GM18909 (cell line): ENCODE results near the gene ZBTB2.
"Not testable (repeated sequence)": the region's sequence is repeated elsewhere in the genome, so short reads cannot be mapped to it uniquely, and the experiment has no call there.

Source experiments
- ATAC-seq: cut with Tn5 transposase; IDR thresholded peaks from one replicate; pipeline ENCODE4 v1.9.1; 2021; ENCODE audit warnings: mild to moderate bottlenecking; ENCODE audit not compliant: unreplicated experiment, poor library complexity

ZBTB2 gene

GRCh38 chr6:151376440-151376839 lies 14.9 kb downstream of the ZBTB2 start:
- peak; percentile 38 for ATAC-seq

- ATAC-seq = no peak
Observed at GRCh38 chr6:151375833-151376232, 15.5 kb downstream of the ZBTB2 start.

DNA sequence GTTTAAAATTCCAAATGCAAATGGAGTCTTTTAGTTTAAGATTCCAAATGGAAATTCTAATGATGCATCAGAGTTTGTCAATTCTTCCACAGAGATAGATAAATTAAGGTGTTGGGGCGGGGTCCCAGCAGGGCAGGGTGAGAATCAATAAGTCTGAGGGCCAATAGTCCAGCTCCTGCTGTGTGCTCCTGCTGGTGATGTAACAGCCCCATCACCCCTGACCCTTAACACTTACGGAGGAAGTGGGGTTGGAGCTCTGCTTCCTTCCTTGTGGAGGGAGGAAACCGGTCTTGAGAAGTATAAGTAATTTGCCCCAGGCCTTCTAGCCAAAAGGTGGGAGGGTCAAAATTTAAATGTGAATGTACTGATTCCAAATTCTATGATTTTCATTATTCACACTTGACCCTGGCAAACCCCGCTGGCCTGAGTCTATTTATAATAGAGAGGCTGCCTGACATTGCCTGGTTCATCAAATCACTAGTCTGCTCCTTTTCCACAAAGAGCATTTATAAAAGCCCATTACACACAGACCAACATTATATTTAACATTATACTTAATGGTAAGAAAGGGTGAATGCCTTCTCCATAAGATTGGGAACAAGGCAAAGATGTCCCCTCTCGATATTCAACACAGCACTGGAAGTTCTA lies 17.2 kb downstream of the ZBTB2 start:
- ATAC-seq = no peak

DNA sequence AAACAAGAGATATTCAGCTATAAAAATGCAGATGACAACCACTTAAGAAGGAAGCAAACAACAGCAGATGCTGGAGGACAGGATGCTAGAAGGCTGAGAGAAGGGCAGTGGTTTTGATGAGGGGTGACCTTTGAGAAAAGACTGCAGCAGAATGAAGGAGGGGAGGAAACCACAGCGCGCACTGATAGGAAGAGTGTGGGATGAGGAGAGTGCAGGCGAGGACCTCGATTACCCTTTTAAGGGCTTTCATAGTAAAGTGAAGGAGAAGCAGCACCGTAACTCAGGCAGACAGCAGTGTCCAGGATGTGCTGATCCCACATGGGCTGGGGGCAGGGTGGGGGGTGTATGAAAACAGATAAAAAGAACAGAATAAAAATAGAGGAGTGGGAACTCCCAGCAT lies 19.2 kb downstream of the ZBTB2 start:
- no peak for ATAC-seq

DNA sequence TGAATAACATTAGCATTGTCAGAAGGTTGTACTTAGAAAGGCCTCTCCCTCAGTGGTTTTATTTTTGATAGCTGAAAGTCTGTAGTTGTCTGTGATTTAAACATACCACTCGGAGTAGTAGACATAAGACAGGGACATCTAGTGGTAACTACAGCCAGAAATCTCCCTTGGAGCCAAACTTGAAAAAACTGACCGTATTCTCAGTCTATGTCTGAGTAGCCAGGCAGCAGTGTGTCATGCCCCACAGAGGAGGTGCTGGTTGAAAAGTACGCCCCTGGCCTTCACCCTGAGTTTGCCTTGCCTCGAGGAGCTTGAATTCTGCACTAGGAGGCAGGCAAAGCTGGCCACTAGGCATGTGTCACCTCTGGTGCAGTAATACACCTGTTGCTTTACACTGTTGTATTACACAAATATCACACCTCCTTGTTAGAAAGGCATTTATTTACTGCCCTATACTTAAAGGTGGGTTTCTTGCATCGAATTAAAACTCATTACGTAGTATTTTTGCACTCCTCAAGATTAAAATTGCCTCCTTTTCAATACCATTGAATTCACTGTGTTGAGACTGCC lies 20.8 kb downstream of the ZBTB2 start:
- ATAC-seq = no peak

DNA sequence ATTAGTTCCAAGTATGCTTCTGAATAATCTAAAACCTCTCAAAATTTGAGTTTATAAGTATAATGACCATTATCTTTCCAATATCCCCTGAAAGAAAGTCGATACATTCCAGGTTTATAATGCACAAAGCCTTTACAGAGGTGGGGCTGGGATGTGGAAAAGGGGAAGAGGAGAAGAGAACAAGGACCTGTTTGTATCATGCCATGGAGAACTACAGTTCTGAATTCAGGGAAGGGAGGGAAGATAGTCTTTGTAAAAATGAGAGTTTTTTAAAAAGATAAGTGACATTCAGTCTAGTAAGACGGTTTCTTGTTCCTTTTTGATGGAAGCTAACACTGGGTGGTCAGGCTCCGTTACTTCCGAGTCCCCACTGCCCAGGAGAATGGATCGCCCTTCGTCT lies 26.1 kb downstream of the ZBTB2 start:
- no peak for ATAC-seq

DNA sequence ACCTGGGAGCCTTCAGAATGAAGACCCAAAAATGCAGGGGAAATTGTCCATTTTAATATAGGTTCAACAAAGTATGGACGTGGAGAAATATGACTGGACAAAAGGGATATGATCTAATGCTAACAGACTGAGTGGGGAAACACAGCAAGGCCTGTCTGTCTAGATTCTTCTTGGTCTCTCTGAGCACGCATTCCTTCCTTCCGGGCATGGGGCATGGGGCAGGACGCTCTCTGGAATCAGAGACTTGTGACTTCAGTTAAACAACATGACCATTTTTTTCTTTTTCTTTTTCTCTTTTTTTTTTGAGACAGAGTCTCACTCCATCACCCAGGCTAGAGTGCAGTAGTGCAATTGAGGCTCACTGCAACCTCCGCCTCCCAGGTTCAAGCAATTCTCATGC lies 31.9 kb downstream of the ZBTB2 start:
- no peak for ATAC-seq

- ATAC-seq = no peak
Observed at GRCh38 chr6:151358475-151358874, 32.9 kb downstream of the ZBTB2 start.

DNA sequence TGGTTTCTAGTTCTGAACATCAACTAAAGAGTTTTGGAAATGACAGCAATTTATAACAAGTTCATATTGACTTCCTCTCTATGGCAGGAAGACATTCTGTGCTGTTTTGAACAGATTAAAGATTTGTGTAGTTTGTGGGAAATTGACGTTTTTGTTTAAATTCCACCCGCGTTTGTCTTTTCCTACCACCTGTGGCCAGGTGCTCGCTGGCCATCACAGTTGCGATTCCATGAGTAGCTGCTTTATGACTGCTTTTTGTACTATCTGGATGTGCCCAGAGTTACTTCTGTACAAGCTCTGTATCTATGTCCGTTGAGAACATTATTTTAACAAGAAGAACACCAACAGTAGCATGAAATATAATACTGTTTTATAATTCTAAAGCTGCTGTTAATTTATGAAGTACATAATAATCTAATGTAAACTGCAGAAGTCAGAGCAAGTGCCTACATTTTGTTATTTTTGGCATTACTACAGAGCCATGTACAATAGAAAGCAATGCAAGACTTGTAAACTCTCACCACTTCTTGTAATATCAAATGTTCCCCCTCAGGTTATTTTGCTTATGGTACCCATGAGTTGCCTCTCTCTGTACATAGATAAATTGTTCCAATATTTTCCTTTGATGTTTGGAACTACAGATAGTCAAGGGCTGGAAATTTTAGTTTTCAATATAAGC lies 33.5 kb downstream of the ZBTB2 start:
- ATAC-seq = no peak

DNA sequence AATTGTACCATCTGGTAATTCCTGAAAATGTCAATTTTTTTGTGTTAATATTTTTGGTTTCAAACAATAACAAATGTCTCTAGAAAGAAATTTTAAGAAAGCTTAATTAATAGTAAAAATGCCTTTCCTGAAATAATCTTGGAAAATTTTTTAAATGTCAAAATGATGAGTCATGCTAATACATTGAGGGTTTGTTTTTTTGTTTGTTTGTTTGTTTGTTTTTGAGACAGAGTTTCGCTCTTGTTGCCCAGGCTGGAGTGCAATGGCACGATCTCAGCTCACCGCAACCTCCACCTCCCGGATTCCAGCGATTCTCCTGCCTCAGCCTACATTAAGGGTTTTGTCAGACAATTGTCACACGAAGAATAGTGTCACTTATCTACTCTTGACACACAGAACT lies 34.4 kb downstream of the ZBTB2 start:
- ATAC-seq = not testable (repeated sequence)

DNA sequence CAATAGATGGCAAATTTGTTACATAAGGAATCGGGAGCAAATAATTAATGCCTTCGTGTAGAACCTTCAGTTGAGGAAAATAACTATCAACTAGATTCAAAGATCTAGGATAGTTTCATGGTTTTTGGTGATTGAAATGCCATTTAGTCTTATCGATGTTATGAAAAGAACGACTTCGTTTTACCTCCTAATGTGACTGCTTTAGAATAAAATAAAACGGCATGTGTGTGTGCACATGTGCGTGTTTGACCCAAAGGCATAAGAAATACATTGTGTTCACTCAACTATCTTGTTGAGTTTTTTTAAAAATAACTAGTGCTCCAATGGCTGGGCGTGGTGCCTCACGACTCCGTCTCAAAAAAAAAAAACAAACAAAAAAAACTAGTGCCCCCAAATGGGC lies 37.6 kb downstream of the ZBTB2 start:
- ATAC-seq = no peak

DNA sequence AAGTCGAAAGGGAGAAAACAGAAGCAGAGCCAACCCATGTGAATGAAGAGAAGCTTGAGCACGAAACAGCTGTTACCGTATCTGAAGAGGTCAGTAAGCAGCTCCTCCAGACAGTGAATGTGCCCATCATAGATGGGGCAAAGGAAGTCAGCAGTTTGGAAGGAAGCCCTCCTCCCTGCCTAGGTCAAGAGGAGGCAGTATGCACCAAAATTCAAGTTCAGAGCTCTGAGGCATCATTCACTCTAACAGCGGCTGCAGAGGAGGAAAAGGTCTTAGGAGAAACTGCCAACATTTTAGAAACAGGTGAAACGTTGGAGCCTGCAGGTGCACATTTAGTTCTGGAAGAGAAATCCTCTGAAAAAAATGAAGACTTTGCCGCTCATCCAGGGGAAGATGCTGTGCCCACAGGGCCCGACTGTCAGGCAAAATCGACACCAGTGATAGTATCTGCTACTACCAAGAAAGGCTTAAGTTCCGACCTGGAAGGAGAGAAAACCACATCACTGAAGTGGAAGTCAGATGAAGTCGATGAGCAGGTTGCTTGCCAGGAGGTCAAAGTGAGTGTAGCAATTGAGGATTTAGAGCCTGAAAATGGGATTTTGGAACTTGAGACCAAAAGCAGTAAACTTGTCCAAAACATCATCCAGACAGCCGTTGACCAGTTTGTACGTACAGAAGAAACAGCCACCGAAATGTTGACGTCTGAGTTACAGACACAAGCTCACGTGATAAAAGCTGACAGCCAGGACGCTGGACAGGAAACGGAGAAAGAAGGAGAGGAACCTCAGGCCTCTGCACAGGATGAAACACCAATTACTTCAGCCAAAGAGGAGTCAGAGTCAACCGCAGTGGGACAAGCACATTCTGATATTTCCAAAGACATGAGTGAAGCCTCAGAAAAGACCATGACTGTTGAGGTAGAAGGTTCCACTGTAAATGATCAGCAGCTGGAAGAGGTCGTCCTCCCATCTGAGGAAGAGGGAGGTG lies 38.7 kb downstream of the ZBTB2 start:
- no peak for ATAC-seq

GRCh38 chr6:151351731-151352130 lies 39.6 kb downstream of the ZBTB2 start:
- no peak for ATAC-seq

GRCh38 chr6:151351146-151351700 lies 40.1 kb downstream of the ZBTB2 start:
- no peak for ATAC-seq

DNA sequence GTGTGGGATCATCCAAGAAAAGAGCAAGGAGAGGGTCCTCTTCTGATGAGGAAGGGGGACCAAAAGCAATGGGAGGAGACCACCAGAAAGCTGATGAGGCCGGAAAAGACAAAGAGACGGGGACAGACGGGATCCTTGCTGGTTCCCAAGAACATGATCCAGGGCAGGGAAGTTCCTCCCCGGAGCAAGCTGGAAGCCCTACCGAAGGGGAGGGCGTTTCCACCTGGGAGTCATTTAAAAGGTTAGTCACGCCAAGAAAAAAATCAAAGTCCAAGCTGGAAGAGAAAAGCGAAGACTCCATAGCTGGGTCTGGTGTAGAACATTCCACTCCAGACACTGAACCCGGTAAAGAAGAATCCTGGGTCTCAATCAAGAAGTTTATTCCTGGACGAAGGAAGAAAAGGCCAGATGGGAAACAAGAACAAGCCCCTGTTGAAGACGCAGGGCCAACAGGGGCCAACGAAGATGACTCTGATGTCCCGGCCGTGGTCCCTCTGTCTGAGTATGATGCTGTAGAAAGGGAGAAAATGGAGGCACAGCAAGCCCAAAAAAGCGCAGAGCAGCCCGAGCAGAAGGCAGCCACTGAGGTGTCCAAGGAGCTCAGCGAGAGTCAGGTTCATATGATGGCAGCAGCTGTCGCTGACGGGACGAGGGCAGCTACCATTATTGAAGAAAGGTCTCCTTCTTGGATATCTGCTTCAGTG lies 40.8 kb downstream of the ZBTB2 start:
- no peak for ATAC-seq

GRCh38 chr6:151349651-151350270 lies 41.6 kb downstream of the ZBTB2 start:
- no peak for ATAC-seq

DNA sequence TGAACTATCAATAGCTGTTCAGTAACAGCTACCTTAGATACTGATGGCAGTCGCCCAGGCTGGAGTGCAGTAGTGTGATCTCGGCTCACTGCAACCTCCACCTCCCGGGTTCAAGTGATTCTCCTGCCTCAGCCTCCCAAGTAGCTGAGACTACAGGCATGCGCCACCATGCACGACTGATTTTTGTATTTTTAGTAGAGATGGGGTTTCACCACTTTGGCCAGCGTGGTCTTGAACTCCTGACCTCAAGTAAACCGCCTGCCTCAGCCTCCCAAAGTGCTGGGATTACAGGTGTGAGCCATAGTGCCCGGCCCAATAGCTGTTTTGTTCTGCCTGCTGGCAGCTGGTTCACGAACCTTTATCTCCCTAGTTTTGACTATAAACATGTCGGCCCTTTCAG lies 48.6 kb downstream of the ZBTB2 start:
- ATAC-seq = not testable (repeated sequence)

DNA sequence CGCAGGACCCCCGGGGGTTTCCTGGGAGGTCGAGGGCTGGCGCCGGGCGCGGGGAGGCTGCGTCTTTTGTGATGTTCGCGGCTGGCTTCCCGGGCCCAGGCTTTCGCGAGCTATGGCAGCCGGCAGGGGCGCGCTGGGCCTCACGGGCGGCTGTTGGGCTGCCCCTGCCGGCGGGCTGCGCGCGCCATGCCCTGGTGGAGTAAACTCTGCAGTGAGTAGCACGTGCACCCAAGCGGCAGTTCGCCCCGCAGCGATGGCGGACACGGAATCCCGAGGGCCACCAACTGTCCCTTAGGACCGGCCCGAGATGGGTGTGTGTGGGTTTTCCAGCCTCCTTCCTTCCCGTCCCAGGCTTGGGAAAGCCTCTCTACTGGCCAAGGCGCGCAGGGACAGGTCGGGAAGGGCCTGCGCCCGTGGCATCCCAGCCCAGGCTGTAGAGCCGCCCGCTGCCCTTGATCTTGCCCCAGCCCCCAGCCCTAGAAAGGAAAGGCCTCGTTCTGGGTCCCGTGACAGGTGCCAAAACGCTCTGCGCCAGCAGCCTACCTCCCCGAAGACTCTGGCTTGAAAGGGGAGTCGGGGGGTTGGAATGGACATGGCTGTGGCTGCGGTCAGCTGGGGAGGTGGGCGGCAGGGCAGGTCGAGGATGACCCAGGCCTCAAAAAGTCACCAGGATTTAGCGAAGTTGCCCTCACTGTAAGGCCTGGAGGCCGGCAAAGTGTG lies 49.7 kb downstream of the ZBTB2 start:
- no peak for ATAC-seq
